Left ventricle myocardium inferior (tissue), 1 donor: ENCODE results near the gene ARL5C. TPM values are rescaled to one million over a fixed set of nuclear protein-coding genes. Genes with fewer than 3 reads are reported as not detected.

Experiments used
- DNase-seq: peaks from one replicate; pipeline ENCODE4 v3.0.0-alpha.2; 2020
- H3K27ac ChIP-seq: fragments of 200-600 bp; replicated peaks from 2 replicates; pipeline ENCODE4 v1.8.0; 2021
- H3K27me3 ChIP-seq: fragments of 200-600 bp; 2 replicates; pipeline ENCODE4 v1.8.0; 2021; ENCODE audit warnings: low read depth
- H3K36me3 ChIP-seq: fragments of 200-600 bp; 2 replicates; pipeline ENCODE4 v1.8.0; 2021
- H3K4me1 ChIP-seq: fragments of 200-600 bp; 2 replicates; pipeline ENCODE4 v1.8.0; 2021
- H3K4me3 ChIP-seq: fragments of 200-600 bp; 2 replicates; pipeline ENCODE4 v1.8.0; 2021; ENCODE audit warnings: mild to moderate bottlenecking, moderate library complexity
- H3K9me3 ChIP-seq: fragments of 200-600 bp; replicated peaks from 2 replicates; pipeline ENCODE4 v1.8.0; 2021
- intact Hi-C: fragments of 100-400 bp; cut with micrococcal nuclease; formaldehyde crosslinking; loops from one replicate; pipeline ENCODE4 v1.11.0; 2022
- total RNA-seq: library from RNA; stranded (reverse); fragmentation: NEBNext Ultra II Directional; extraction: Animal tissue kit (Norgen Biotek cat#: 25700); gene quantifications from one replicate; pipeline ENCODE4 v1.2.1, GENCODE V29; 2021
- TF ChIP-seq, protein P1 (sequence below): fragments of 200-600 bp; IDR thresholded peaks from 2 replicates; pipeline ENCODE4 v1.8.0; 2021; ENCODE audit warnings: antibody characterized with exemption, mild to moderate bottlenecking, borderline replicate concordance
- donor health status: DM: no; HTN: yes; CAD: no; lungs with severe emphysema.

Gene ARL5C
- total RNA-seq, 1 donor from 2014 or later: not detected

DNA sequence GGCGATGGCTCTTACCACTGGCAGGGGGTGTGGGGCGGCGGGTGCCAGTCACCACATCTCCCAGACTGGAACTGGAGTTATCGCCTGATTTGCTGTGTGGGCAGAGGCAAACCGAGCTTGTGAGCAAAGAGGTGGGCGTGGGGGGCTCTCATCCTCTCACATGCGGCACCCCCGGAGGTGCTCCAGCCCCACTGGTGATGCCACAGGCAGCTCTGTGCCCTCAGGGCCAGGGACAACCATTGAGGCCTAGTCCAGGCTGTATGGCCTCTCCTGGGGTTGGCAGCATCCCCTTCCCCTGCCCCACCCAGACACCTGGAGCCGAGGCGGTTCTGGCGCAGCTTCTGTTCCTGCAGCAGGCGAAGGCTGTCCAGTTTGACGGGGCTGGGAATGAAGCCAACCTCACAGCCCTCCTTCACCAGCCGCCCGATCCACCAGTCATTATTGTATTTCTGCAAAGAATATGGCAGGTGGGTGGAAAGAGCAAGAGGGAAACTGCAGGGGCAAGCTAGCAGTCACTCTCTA lies 20.6 kb upstream of the ARL5C start:
- Histone ChIP-seq H3K27me3 (no peaks in the 10 kb centered on the region), H3K36me3 (peaks cover 45% of the 10 kb centered on the region), H3K27ac (no peak overlapping the region), H3K9me3 (no peaks in the 10 kb centered on the region), H3K4me3 (no peak overlapping the region), H3K4me1 (no peaks in the 10 kb centered on the region)
- intact Hi-C loops: no loop called here
- no peak for DNase-seq
- TF ChIP-seq, protein P1, sequence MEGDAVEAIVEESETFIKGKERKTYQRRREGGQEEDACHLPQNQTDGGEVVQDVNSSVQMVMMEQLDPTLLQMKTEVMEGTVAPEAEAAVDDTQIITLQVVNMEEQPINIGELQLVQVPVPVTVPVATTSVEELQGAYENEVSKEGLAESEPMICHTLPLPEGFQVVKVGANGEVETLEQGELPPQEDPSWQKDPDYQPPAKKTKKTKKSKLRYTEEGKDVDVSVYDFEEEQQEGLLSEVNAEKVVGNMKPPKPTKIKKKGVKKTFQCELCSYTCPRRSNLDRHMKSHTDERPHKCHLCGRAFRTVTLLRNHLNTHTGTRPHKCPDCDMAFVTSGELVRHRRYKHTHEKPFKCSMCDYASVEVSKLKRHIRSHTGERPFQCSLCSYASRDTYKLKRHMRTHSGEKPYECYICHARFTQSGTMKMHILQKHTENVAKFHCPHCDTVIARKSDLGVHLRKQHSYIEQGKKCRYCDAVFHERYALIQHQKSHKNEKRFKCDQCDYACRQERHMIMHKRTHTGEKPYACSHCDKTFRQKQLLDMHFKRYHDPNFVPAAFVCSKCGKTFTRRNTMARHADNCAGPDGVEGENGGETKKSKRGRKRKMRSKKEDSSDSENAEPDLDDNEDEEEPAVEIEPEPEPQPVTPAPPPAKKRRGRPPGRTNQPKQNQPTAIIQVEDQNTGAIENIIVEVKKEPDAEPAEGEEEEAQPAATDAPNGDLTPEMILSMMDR: no peak

DNA sequence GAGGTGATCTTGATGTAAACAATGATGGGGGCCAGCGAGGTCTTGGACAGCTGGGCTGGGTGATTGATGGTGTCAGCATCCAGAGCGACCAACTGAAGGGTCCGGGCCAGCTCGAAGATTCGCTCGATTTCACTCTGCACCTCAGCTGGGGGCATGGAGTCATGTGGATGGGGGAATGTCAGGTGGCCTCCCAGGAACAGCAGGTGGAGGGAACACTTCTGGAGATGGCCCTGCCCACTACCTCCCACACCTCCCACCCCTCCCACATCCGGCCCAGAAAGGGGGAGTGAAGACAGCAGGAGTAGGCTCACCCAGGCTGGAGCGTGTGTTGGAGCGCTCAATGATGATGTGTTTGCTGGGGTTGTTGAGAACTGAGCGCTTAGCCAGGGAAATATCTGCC lies 17.8 kb upstream of the ARL5C start:
- no peak overlapping the region for H3K4me3 ChIP-seq
- intact Hi-C loops: no loop called here
- TF ChIP-seq, protein P1: no peak
- H3K9me3 ChIP-seq: no peaks in the 10 kb centered on the region
- H3K27me3 ChIP-seq: no peaks in the 10 kb centered on the region
- peaks cover 40% of the 10 kb centered on the region for H3K36me3 ChIP-seq
- DNase-seq: no peak
- H3K27ac ChIP-seq: no peak overlapping the region
- H3K4me1 ChIP-seq: no peaks in the 10 kb centered on the region

DNA sequence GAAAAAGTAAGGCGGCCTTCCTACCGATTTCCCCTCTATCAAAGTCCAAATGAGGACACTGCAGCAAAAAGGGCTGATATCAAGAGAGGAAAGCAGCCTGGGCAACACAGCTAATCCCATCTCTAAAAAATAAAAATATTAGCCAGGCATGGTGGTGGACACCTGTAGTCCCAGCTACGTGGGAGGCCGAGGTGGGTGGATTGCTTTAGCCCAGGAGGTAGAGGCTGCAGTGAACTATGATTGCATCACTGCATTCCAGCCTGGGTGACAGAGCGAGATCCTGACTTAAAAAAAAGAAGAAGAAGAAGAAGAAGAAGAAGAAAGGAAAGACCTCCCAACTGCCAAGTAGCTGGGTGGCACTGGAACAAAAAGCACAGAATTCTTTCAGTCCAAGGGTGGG lies 17.1 kb upstream of the ARL5C start:
- Histone ChIP-seq H3K27me3 (no peaks in the 10 kb centered on the region), H3K9me3 (no peaks in the 10 kb centered on the region), H3K4me3 (no peak overlapping the region), H3K36me3 (peaks cover 36% of the 10 kb centered on the region), H3K27ac (no peak overlapping the region), H3K4me1 (no peaks in the 10 kb centered on the region)
- DNase-seq: no peak
- TF ChIP-seq, protein P1: no peak
- intact Hi-C loops: no loop called here

DNA sequence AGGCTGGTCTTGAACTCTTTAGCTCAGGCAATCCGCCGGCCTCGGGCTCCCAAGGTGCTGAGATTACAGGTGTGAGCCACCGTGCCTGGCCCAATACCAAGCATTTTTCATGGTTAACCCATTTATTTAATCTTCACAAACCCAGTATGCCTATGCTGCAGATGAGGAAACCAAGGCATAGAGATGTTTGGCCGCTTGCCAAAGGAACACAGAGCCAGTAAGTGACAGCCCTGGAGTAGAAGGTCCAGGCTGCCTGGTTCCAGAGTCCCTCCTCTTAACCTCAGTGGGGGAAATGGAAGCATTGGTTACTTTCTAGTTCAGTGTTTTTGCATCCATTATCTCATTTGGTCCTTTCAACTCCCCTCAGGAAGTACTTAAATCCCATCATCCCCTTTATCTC lies 15.3 kb upstream of the ARL5C start:
- Histone ChIP-seq H3K4me1 (no peaks in the 10 kb centered on the region), H3K27me3 (no peaks in the 10 kb centered on the region), H3K36me3 (peaks cover 33% of the 10 kb centered on the region), H3K4me3 (no peak overlapping the region), H3K9me3 (no peaks in the 10 kb centered on the region), H3K27ac (no peak overlapping the region)
- intact Hi-C loops: no loop called here
- TF ChIP-seq, protein P1: no peak
- DNase-seq: no peak

DNA sequence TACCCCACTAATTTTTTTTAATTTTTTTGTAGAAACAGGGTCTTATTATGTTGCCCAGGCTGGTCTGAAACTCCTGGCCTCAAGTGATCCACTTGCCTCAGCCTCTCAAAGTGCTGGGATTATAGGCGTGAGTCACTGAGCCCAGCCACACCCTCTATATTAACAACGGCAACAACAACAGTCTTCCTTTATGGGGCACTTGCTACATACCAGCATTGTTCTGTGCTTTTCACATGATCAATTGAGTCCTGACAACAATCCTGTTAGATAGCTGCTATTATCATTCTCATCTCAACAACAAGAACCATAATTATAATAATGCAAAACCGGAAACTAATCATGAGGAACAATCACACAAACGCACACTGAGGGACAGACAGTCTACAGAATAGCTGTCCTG lies 12.6 kb upstream of the ARL5C start:
- TF ChIP-seq, protein P1: no peak
- Histone ChIP-seq H3K4me1 (peaks cover 7% of the 10 kb centered on the region), H3K27me3 (peaks cover 4% of the 10 kb centered on the region), H3K36me3 (peaks cover 17% of the 10 kb centered on the region), H3K4me3 (no peak overlapping the region), H3K9me3 (no peaks in the 10 kb centered on the region), H3K27ac (no peak overlapping the region)
- intact Hi-C loops: no loop called here
- DNase-seq: no peak
